HEK293 (cell line): ENCODE measurements around the gene RALGAPA2.

Experiments
- CTCF ChIA-PET: fragments of 350-600 bp; formaldehyde crosslinking; extraction: SDS; loops from one replicate; lab custom pipeline; 2021; ENCODE audit warnings: antibody characterized with exemption; lab: Yijun Ruan, JAX
- POLR2A ChIA-PET: fragments of 300-600 bp; formaldehyde crosslinking; extraction: SDS; loops from one replicate; lab custom pipeline; 2020; ENCODE audit warnings: antibody characterized with exemption, inconsistent platforms; lab: Yijun Ruan, JAX
- H3K27ac ChIP-seq: fragments of 200-500 bp; sonication (Bioruptor generic); 2 replicates; pipeline ENCODE4 v1.5.1; 2014; ENCODE audit warnings: low read depth, low read length, control low read depth, inconsistent platforms; ENCODE audit errors: extremely low read depth
- H3K36me3 ChIP-seq, 2 experiments: fragments of 200-500 bp in 1 of 2; sonication (Bioruptor generic) in 1 of 2; 1 replicate in 1 of 2; 2 replicates in 1 of 2; pipeline ENCODE4 v1.5.1; 2014 to 2017; ENCODE audit warnings: inconsistent platforms in 2 of 2, low read length in 2 of 2; ENCODE audit not compliant: control insufficient read depth in 2 of 2, insufficient read depth in 1 of 2
- H3K4me1 ChIP-seq: fragments of 200-500 bp; sonication (Bioruptor generic); 2 replicates; pipeline ENCODE4 v1.5.1; 2014; ENCODE audit warnings: mild to moderate bottlenecking, low read length, inconsistent platforms; ENCODE audit not compliant: control insufficient read depth, insufficient read depth
- H3K4me3 ChIP-seq: 2 replicates; pipeline ENCODE4 v1.5.1; 2011; ENCODE audit warnings: low read depth, mild to moderate bottlenecking, control low read depth, low read length, moderate library complexity
- H3K9me3 ChIP-seq: fragments of 200-500 bp; sonication (Bioruptor generic); 2 replicates; pipeline ENCODE4 v1.5.1; 2014; ENCODE audit warnings: low read depth, low read length, inconsistent platforms; ENCODE audit not compliant: control insufficient read depth, insufficient read depth
- IKZF3 ChIP-seq: fragments of 450-650 bp; IDR thresholded peaks from 2 replicates; pipeline ENCODE4 v1.5.0; 2018; ENCODE audit warnings: missing biosample characterization, mild to moderate bottlenecking, missing genetic modification characterization, moderate library complexity
- MEIS1 ChIP-seq: sonication (generic); formaldehyde crosslinking; IDR thresholded peaks from 2 replicates; pipeline ENCODE4 v1.8.1; 2022; ENCODE audit warnings: missing genetic modification reagents, mild to moderate bottlenecking, borderline replicate concordance
- PRDM1 ChIP-seq: fragments of 450-650 bp; formaldehyde crosslinking; IDR thresholded peaks from 2 replicates; pipeline ENCODE4; 2016; ENCODE audit warnings: missing biosample characterization, missing genetic modification characterization
- TRIM28 ChIP-seq: IDR thresholded peaks from 2 replicates; pipeline ENCODE4 v1.6.1; 2011; ENCODE audit warnings: low read length, control low read depth, borderline replicate concordance
- ZBTB11 ChIP-seq: fragments of 450-650 bp; formaldehyde crosslinking; conservative IDR thresholded peaks from 2 replicates; pipeline ENCODE4 v1.5.1; 2016; ENCODE audit warnings: low read depth, missing biosample characterization, missing genetic modification characterization
- ZBTB6 ChIP-seq: fragments of 450-650 bp; formaldehyde crosslinking; IDR thresholded peaks from 2 replicates; pipeline ENCODE4 v1.5.1; 2017; ENCODE audit warnings: missing biosample characterization, missing genetic modification characterization
- ZBTB8A ChIP-seq: fragments of 450-650 bp; formaldehyde crosslinking; IDR thresholded peaks from 2 replicates; pipeline ENCODE4 v1.5.1; 2016; ENCODE audit warnings: missing biosample characterization, missing genetic modification characterization
- ZNF202 ChIP-seq: fragments of 450-650 bp; formaldehyde crosslinking; IDR thresholded peaks from 2 replicates; pipeline ENCODE4 v1.5.1; 2016; ENCODE audit warnings: missing biosample characterization, missing genetic modification characterization, borderline replicate concordance
- ZNF248 ChIP-seq: fragments of 450-650 bp; formaldehyde crosslinking; IDR thresholded peaks from 2 replicates; pipeline ENCODE4 v1.5.1; 2017; ENCODE audit warnings: missing biosample characterization, missing genetic modification characterization
- ZNF324 ChIP-seq: fragments of 450-650 bp; formaldehyde crosslinking; IDR thresholded peaks from 2 replicates; pipeline ENCODE4 v1.5.1; 2016; ENCODE audit warnings: missing biosample characterization, missing genetic modification characterization
- ZNF335 ChIP-seq: fragments of 450-650 bp; formaldehyde crosslinking; conservative IDR thresholded peaks from 2 replicates; pipeline ENCODE4 v1.5.1; 2016; ENCODE audit warnings: missing biosample characterization, missing genetic modification characterization
- ZNF433 ChIP-seq: fragments of 450-650 bp; formaldehyde crosslinking; IDR thresholded peaks from 2 replicates; pipeline ENCODE4 v1.5.1; 2016; ENCODE audit warnings: missing biosample characterization, missing genetic modification characterization, low read depth
- ZNF473 ChIP-seq: fragments of 450-650 bp; formaldehyde crosslinking; IDR thresholded peaks from 2 replicates; pipeline ENCODE4 v1.5.1; 2017; ENCODE audit warnings: missing biosample characterization, missing genetic modification characterization
- ZNF501 ChIP-seq: fragments of 450-650 bp; formaldehyde crosslinking; IDR thresholded peaks from 2 replicates; pipeline ENCODE4 v1.5.1; 2016; ENCODE audit warnings: missing biosample characterization, missing genetic modification characterization
- ZNF529 ChIP-seq: fragments of 450-650 bp; formaldehyde crosslinking; IDR thresholded peaks from 2 replicates; pipeline ENCODE4 v1.5.1; 2017; ENCODE audit warnings: missing genetic modification characterization, missing biosample characterization; ENCODE audit not compliant: insufficient replicate concordance
- ZNF600 ChIP-seq: fragments of 450-650 bp; formaldehyde crosslinking; IDR thresholded peaks from 2 replicates; pipeline ENCODE4 v1.5.1; 2016; ENCODE audit warnings: missing biosample characterization, missing genetic modification characterization
- ZNF610 ChIP-seq: fragments of 450-650 bp; formaldehyde crosslinking; IDR thresholded peaks from 2 replicates; pipeline ENCODE4 v1.5.1; 2016; ENCODE audit warnings: missing biosample characterization, missing genetic modification characterization, borderline replicate concordance
- ZNF624 ChIP-seq: fragments of 450-650 bp; formaldehyde crosslinking; IDR thresholded peaks from 2 replicates; pipeline ENCODE4 v1.5.1; 2017; ENCODE audit warnings: missing biosample characterization, missing genetic modification characterization
- ZNF664 ChIP-seq: fragments of 450-650 bp; formaldehyde crosslinking; IDR thresholded peaks from 2 replicates; pipeline ENCODE4 v1.5.1; 2016; ENCODE audit warnings: missing biosample characterization, missing genetic modification characterization
- ZNF692 ChIP-seq: fragments of 450-650 bp; formaldehyde crosslinking; IDR thresholded peaks from 2 replicates; pipeline ENCODE4 v1.5.1; 2016; ENCODE audit warnings: missing biosample characterization, missing genetic modification characterization
- ZNF707 ChIP-seq: fragments of 450-650 bp; formaldehyde crosslinking; IDR thresholded peaks from 2 replicates; pipeline ENCODE4 v1.5.1; 2016; ENCODE audit warnings: missing biosample characterization, missing genetic modification characterization
- ZNF76 ChIP-seq: fragments of 450-650 bp; formaldehyde crosslinking; IDR thresholded peaks from 2 replicates; pipeline ENCODE4; 2016; ENCODE audit warnings: low read depth, missing biosample characterization, missing genetic modification characterization, borderline replicate concordance
- ZNF785 ChIP-seq: fragments of 450-650 bp; formaldehyde crosslinking; IDR thresholded peaks from 2 replicates; pipeline ENCODE4 v1.5.1; 2016; ENCODE audit warnings: missing biosample characterization, missing genetic modification characterization
- ZNF843 ChIP-seq: fragments of 450-650 bp; formaldehyde crosslinking; IDR thresholded peaks from 2 replicates; pipeline ENCODE4 v1.5.1; 2016; ENCODE audit warnings: missing biosample characterization, missing genetic modification characterization
- ZSCAN5A ChIP-seq: fragments of 450-650 bp; formaldehyde crosslinking; IDR thresholded peaks from 2 replicates; pipeline ENCODE4 v1.5.1; 2016; ENCODE audit warnings: missing biosample characterization, missing genetic modification characterization

RALGAPA2 gene

GRCh38 chr20:20364593-20365479 lies 347.6 kb downstream of the RALGAPA2 start:
- no peak for TF ChIP-seq ZNF707 (tag by site-specific recombination)
- TF ChIP-seq ZNF600 (tag by site-specific recombination): peak; percentile 29; the same call in 1 of the 2 replicates
- no peak for TF ChIP-seq ZNF433 (tag by site-specific recombination)
- TF ChIP-seq ZNF785: no peak
- peak; percentile 80 for TF ChIP-seq ZNF692 (tag by site-specific recombination)
- TF ChIP-seq ZNF248 (tag by site-specific recombination): no peak
- Histone ChIP-seq H3K27ac (no peak overlapping the region; the same call in 1 of the 2 replicates), H3K9me3 (no peaks in the 10 kb centered on the region), H3K4me1 (peaks cover 11% of the 10 kb centered on the region; the same call in 1 of the 2 replicates), H3K4me3 (peak overlapping the region; percentile 7; the same call in 1 of the 2 replicates), H3K36me3 (no peaks in the 10 kb centered on the region)
- ChIA-PET CTCF (interaction anchor here (0.6 kb wide), 1 partner anchor 104 kb away, joined by 3 read pairs; no protein-coding TSS in a partner anchor), POLR2A (no interaction called here)

- Histone ChIP-seq H3K9me3 (no peaks in the 10 kb centered on the region), H3K4me1 (peaks cover 11% of the 10 kb centered on the region; the same call in 1 of the 2 replicates), H3K4me3 (peak overlapping the region; percentile 14), H3K27ac (peak overlapping the region; percentile 16; the same call in 1 of the 2 replicates), H3K36me3 (no peaks in the 10 kb centered on the region)
- POLR2A ChIA-PET: no interaction called here
- CTCF ChIA-PET: interaction anchor here (0.6 kb wide), 1 partner anchor 103 kb away, joined by 3 read pairs; no protein-coding TSS in a partner anchor
- TF ChIP-seq PRDM1 (peak; percentile 88), ZBTB8A (peak; percentile 78), ZNF324 (tag by site-specific recombination) (no peak), ZNF610 (tag by site-specific recombination) (no peak), ZNF473 (tag by site-specific recombination) (no peak), ZBTB6 (no peak), ZSCAN5A (tag by site-specific recombination) (no peak), ZBTB11 (tag by site-specific recombination) (no peak), ZNF600 (tag by site-specific recombination) (no peak), IKZF3 (peak; percentile 58; the same call in 1 of the 2 replicates), TRIM28 (no peak), ZNF843 (tag by site-specific recombination) (no peak), ZNF624 (no peak), ZNF335 (peak; percentile 88), ZNF664 (no peak), MEIS1 (CRISPR knock-in tag) (no peak), ZNF529 (tag by site-specific recombination) (no peak), ZNF202 (no peak), ZNF76 (tag by site-specific recombination) (no peak), ZNF501 (tag by site-specific recombination) (no peak)
Observed at GRCh38 chr20:20363799-20364592, 348.4 kb downstream of the RALGAPA2 start.
